GM06990 (cell line): ENCODE measurements around the gene LRMDA.
"Not testable (repeated sequence)": the region's sequence is repeated elsewhere in the genome, so short reads cannot be mapped to it uniquely, and the experiment has no call there.

ENCODE experiments used
- DNase-seq: peaks from one replicate; pipeline ENCODE4 v3.0.0-alpha.2; 2011; ENCODE audit not compliant: insufficient read length; ENCODE audit errors: extremely low read depth
- H3K27me3 ChIP-seq: replicated peaks from 2 replicates; pipeline ENCODE4 v1.6.0; 2011; ENCODE audit warnings: low read length; ENCODE audit not compliant: control insufficient read depth, insufficient read depth
- H3K36me3 ChIP-seq: 2 replicates; pipeline ENCODE4 v1.5.1; 2011; ENCODE audit warnings: low read length; ENCODE audit not compliant: control insufficient read depth, insufficient read depth
- H3K4me3 ChIP-seq: replicated peaks from 2 replicates; pipeline ENCODE4 v1.5.1; 2011; ENCODE audit warnings: low read depth, mild to moderate bottlenecking, control low read depth, low read length
- CTCF ChIP-seq: IDR thresholded peaks from 2 replicates; pipeline ENCODE4 v1.5.1; 2011; ENCODE audit warnings: low read length, control low read depth, mild to moderate bottlenecking, inconsistent platforms; ENCODE audit not compliant: insufficient read depth, poor library complexity, severe bottlenecking

The LRMDA gene

DNA sequence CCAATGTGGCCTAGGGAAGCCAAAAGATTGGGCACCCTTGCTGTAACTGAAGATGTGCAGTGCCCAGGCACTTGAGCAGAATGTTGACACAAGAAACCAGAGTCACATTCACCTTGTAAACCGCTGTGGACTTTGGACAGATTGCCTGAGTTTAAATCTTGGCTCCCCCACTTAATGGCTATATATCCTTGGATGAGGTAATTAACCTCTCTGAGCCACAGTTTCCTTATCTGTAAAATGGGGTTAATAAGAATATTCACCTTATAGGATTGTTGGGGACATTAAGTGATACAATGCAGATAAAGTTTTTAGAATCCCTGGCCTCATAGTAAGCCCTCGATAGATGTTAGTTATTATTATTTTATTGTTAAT is 331.0 kb downstream of the LRMDA start:
- Histone ChIP-seq H3K36me3 (no peaks in the 10 kb centered on the region), H3K4me3 (no peak overlapping the region), H3K27me3 (peaks cover 2% of the 10 kb centered on the region; the same call in 1 of the 2 replicates)
- no peak for TF ChIP-seq CTCF
- DNase-seq = no peak

- no peak for DNase-seq
- Histone ChIP-seq H3K4me3 (no peak overlapping the region), H3K27me3 (no peaks in the 10 kb centered on the region; the same call in 1 of the 2 replicates), H3K36me3 (no peaks in the 10 kb centered on the region)
- TF ChIP-seq CTCF = no peak
Observed at GRCh38 chr10:75763652-75764051, 332.2 kb downstream of the LRMDA start.

DNA sequence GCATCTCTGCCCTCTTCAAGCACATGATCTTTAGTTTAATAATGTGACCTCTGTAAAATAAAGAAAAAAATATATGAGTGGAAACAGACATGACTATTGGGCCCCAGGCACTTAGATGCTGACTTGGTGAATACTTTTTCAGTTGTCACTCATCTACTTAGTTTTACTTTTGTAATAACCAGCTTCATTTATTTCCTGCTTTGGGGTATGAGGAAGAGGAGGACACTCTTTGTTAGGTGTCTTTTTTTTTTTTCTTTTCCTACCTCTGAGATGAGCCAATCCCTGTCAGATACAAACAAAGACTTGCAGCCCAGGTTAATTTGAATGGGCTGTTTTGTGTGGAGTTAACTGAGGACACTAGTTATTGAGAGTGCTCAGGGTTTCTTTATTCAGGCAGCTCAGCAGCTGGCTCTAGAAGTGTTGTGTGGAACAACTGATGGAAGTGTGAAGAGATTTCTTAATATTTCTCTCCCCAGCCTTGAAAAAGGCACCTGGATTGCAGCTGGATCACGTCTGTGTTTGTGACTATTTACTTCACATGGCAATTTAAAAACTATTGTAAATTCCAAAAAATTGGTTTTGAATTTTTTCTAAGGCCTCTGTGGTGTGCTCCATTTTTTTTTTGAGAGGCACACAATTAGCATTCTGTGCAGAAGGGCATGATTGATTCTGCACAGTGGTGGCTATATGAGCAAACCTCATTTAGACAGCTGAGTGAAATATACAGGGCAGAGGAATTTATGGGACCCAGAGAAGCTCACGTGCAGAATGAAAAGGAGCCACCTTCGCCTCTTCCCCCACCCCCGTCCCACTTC is 333.8 kb downstream of the LRMDA start:
- no peak for TF ChIP-seq CTCF
- DNase-seq = no peak

GRCh38 chr10:75765789-75766096 is 334.3 kb downstream of the LRMDA start:
- no peaks in the 10 kb centered on the region; the same call in 1 of the 2 replicates for H3K27me3 ChIP-seq
- no peak for TF ChIP-seq CTCF
- no peak for DNase-seq
- no peak overlapping the region for H3K4me3 ChIP-seq
- H3K36me3 ChIP-seq = no peaks in the 10 kb centered on the region

More for the DNA sequence above, 333.8 kb downstream of the LRMDA start:
- Histone ChIP-seq H3K36me3 (no peaks in the 10 kb centered on the region), H3K4me3 (no peak overlapping the region), H3K27me3 (no peaks in the 10 kb centered on the region; the same call in 1 of the 2 replicates)

DNA sequence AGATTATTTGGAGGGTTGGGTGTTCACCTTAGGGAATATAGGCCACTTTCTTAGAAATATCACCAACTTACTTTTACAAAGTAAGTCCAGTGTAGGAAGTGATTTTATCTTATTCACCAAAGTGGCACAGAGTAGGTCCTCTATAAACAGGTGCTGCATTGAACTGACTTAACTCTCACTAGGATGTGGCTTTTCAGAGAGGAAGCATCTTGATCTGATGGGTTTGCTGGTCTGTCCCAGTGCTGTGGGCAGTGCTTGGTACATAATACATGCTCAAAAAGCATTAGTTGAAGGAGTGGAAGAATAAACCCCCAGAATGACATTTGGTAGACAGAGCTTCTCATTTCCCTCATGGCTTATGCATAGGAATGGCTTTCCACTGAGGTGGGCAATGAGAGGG is 334.7 kb downstream of the LRMDA start:
- no peaks in the 10 kb centered on the region; the same call in 1 of the 2 replicates for H3K27me3 ChIP-seq
- no peak for DNase-seq
- no peaks in the 10 kb centered on the region for H3K36me3 ChIP-seq
- TF ChIP-seq CTCF = no peak
- no peak overlapping the region for H3K4me3 ChIP-seq

- H3K27me3 ChIP-seq, H3K36me3 ChIP-seq, H3K4me3 ChIP-seq, DNase-seq: not testable (repeated sequence)
Observed at GRCh38 chr10:75766752-75767151, 335.3 kb downstream of the LRMDA start.
